ENCODE data around the gene FBXL5.

Gene FBXL5

DNA sequence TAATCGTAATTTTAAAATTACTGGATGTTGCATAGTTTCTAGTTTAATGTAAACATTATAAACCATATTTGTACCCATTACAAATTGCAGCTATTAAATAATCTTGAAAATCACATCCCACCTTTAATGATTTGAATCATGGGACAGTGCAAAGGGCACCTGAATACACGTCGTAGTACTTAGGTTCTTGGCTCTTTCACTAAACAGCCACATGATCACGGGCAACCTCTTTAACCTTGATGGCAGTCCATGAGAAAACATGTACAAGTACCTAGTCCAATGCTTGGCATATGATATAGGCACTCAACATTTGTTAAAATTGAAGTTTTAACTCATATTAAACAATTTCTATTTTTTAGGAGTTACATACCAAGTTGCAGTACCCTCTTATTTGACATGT lies 11.8 kb upstream of the FBXL5 start (continued):
- no peak for TF ChIP-seq ZNF549 (tag by site-specific recombination; IDR thresholded peaks at IDR 0.05)
- TF ChIP-seq, protein P1, sequence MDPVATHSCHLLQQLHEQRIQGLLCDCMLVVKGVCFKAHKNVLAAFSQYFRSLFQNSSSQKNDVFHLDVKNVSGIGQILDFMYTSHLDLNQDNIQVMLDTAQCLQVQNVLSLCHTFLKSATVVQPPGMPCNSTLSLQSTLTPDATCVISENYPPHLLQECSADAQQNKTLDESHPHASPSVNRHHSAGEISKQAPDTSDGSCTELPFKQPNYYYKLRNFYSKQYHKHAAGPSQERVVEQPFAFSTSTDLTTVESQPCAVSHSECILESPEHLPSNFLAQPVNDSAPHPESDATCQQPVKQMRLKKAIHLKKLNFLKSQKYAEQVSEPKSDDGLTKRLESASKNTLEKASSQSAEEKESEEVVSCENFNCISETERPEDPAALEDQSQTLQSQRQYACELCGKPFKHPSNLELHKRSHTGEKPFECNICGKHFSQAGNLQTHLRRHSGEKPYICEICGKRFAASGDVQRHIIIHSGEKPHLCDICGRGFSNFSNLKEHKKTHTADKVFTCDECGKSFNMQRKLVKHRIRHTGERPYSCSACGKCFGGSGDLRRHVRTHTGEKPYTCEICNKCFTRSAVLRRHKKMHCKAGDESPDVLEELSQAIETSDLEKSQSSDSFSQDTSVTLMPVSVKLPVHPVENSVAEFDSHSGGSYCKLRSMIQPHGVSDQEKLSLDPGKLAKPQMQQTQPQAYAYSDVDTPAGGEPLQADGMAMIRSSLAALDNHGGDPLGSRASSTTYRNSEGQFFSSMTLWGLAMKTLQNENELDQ (tag by site-specific recombination; IDR thresholded peaks at IDR 0.05; ENCODE audit: low read depth), result no peak
- TF ChIP-seq, protein P2, sequence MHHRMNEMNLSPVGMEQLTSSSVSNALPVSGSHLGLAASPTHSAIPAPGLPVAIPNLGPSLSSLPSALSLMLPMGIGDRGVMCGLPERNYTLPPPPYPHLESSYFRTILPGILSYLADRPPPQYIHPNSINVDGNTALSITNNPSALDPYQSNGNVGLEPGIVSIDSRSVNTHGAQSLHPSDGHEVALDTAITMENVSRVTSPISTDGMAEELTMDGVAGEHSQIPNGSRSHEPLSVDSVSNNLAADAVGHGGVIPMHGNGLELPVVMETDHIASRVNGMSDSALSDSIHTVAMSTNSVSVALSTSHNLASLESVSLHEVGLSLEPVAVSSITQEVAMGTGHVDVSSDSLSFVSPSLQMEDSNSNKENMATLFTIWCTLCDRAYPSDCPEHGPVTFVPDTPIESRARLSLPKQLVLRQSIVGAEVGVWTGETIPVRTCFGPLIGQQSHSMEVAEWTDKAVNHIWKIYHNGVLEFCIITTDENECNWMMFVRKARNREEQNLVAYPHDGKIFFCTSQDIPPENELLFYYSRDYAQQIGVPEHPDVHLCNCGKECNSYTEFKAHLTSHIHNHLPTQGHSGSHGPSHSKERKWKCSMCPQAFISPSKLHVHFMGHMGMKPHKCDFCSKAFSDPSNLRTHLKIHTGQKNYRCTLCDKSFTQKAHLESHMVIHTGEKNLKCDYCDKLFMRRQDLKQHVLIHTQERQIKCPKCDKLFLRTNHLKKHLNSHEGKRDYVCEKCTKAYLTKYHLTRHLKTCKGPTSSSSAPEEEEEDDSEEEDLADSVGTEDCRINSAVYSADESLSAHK (tag by site-specific recombination; IDR thresholded peaks at IDR 0.05), result no peak
- TF ChIP-seq PRDM1 (tag by site-specific recombination; IDR thresholded peaks at IDR 0.05), result no peak
- TF ChIP-seq, protein P3, sequence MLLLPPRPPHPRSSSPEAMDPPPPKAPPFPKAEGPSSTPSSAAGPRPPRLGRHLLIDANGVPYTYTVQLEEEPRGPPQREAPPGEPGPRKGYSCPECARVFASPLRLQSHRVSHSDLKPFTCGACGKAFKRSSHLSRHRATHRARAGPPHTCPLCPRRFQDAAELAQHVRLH (tag by site-specific recombination; IDR thresholded peaks at IDR 0.05), result no peak
- TF ChIP-seq ZBTB20 (tag by site-specific recombination; IDR thresholded peaks at IDR 0.05), result no peak

DNA sequence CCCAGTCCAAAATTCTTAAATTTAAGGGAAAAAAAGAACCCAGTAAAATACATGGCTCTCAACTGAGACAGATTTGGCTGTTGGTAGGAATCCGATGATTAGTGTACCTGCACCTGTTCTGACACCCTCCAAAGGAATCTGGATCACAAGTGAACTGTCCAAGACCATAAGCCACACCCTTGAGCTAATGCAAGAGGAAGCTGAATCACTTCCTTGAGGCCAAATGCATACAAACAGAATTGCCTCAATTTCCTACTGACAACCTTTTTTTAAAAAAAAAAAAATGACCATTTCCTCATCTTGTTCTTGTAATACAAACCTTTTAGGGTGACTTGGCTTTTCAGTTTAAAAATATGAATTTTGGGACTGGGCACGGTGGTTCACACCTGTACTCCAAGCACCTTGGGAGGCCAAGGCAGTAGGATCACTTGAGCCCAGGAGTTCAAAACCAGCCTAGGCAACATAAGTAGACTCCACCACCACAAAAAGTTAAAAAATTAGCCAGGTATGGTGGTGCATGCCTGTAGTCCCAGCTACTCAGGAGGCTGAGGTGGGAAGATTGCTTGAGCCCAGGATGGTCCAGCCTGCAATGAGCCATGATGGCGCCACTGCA lies 10.7 kb upstream of the FBXL5 start:
- Histone ChIP-seq H3K27ac (ENCODE audit: extremely low read depth, low read depth, low read length) (no peak overlapping the region), H3K4me1 (ENCODE audit: control insufficient read depth, insufficient read depth, low read length) (no peaks in the 10 kb centered on the region), H3K36me3 (ENCODE audit: control insufficient read depth in 2 of 2, insufficient read depth in 1 of 2, low read length in 2 of 2) (peaks cover 0 to 20% of the 10 kb centered on the region in 2 experiments; a peak in 1 of 3 replicates), H3K4me3 (ENCODE audit: low read depth, low read length) (no peak overlapping the region), H3K9me3 (ENCODE audit: control insufficient read depth, insufficient read depth, low read depth, low read length) (no peaks in the 10 kb centered on the region)
- TF ChIP-seq ZNF776 (tag by site-specific recombination; IDR thresholded peaks at IDR 0.05; ENCODE audit: borderline replicate concordance), result no peak
- TF ChIP-seq, protein P4, sequence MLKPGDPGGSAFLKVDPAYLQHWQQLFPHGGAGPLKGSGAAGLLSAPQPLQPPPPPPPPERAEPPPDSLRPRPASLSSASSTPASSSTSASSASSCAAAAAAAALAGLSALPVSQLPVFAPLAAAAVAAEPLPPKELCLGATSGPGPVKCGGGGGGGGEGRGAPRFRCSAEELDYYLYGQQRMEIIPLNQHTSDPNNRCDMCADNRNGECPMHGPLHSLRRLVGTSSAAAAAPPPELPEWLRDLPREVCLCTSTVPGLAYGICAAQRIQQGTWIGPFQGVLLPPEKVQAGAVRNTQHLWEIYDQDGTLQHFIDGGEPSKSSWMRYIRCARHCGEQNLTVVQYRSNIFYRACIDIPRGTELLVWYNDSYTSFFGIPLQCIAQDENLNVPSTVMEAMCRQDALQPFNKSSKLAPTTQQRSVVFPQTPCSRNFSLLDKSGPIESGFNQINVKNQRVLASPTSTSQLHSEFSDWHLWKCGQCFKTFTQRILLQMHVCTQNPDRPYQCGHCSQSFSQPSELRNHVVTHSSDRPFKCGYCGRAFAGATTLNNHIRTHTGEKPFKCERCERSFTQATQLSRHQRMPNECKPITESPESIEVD (tag by site-specific recombination; IDR thresholded peaks at IDR 0.05), result no peak
- TF ChIP-seq ZBTB44 (tag by site-specific recombination; IDR thresholded peaks at IDR 0.05), result no peak
- no peak for TF ChIP-seq ZNF521 (tag by site-specific recombination; IDR thresholded peaks at IDR 0.05)
- TF ChIP-seq ZNF132 (tag by site-specific recombination; IDR thresholded peaks at IDR 0.05; ENCODE audit: borderline replicate concordance), result no peak
- TF ChIP-seq, protein P5, sequence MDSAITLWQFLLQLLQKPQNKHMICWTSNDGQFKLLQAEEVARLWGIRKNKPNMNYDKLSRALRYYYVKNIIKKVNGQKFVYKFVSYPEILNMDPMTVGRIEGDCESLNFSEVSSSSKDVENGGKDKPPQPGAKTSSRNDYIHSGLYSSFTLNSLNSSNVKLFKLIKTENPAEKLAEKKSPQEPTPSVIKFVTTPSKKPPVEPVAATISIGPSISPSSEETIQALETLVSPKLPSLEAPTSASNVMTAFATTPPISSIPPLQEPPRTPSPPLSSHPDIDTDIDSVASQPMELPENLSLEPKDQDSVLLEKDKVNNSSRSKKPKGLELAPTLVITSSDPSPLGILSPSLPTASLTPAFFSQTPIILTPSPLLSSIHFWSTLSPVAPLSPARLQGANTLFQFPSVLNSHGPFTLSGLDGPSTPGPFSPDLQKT (IDR thresholded peaks at IDR 0.05; ENCODE audit: borderline replicate concordance, low read depth, low read length), result no peak
- no peak for TF ChIP-seq GLI4 (tag by site-specific recombination; IDR thresholded peaks at IDR 0.05)
- ChIA-PET POLR2A (interaction anchor here (1.4 kb wide), 1 partner anchor 16 kb away, joined by 4 read pairs; the partner anchor contains the start of gene FAM200B), CTCF (interaction anchor here (0.8 kb wide), 1 partner anchor 56 kb away, joined by 3 read pairs; no protein-coding TSS in a partner anchor)
